OCI-LY1 (cell line): ENCODE results near the gene FAM98A.

Experiments
- H2AFZ ChIP-seq: fragments of 200-600 bp; sonication (generic), shearing (Covaris generic); 2 replicates; pipeline ENCODE4 v1.6.0; 2014; ENCODE audit warnings: antibody characterized with exemption, mild to moderate bottlenecking, low read length
- H3F3A ChIP-seq: fragments of 200-600 bp; sonication (generic), shearing (Covaris generic); 2 replicates; pipeline ENCODE4 v1.6.0; 2014; ENCODE audit warnings: mild to moderate bottlenecking, antibody characterized with exemption, low read length, moderate library complexity; ENCODE audit not compliant: insufficient read depth
- H3K27ac ChIP-seq: fragments of 200-600 bp; sonication (generic); 2 replicates; pipeline ENCODE4 v1.5.1; 2014; ENCODE audit warnings: low read length, mixed run types, mild to moderate bottlenecking, low read depth; ENCODE audit not compliant: poor library complexity, severe bottlenecking
- H3K27me3 ChIP-seq: fragments of 200-600 bp; sonication (generic); 2 replicates; pipeline ENCODE4 v1.6.0; 2014; ENCODE audit warnings: antibody characterized with exemption, mild to moderate bottlenecking, low read length, moderate library complexity; ENCODE audit not compliant: insufficient read depth
- H3K36me3 ChIP-seq: fragments of 200-600 bp; sonication (generic); 2 replicates; pipeline ENCODE4 v1.6.1; 2014; ENCODE audit warnings: mild to moderate bottlenecking, antibody characterized with exemption, low read length, moderate library complexity, mixed read lengths; ENCODE audit not compliant: insufficient read depth
- H3K4me1 ChIP-seq: fragments of 200-600 bp; sonication (generic); 2 replicates; pipeline ENCODE4 v1.5.1; 2014; ENCODE audit warnings: mild to moderate bottlenecking, low read length, moderate library complexity; ENCODE audit not compliant: insufficient read depth, severe bottlenecking
- H3K4me2 ChIP-seq: fragments of 200-600 bp; sonication (generic), shearing (Covaris generic); 2 replicates; pipeline ENCODE4 v1.6.1; 2014; ENCODE audit warnings: low read length
- H3K4me3 ChIP-seq: fragments of 200-600 bp; sonication (generic); 2 replicates; pipeline ENCODE4 v1.5.1; 2014; ENCODE audit warnings: low read length, low read depth, mild to moderate bottlenecking, mixed read lengths; ENCODE audit not compliant: poor library complexity, severe bottlenecking
- H3K79me2 ChIP-seq: fragments of 200-600 bp; shearing (Covaris generic); 2 replicates; pipeline ENCODE4 v1.6.1; 2016; ENCODE audit warnings: mixed run types, low read length, mixed read lengths; ENCODE audit not compliant: insufficient read depth
- H3K9ac ChIP-seq: fragments of 200-600 bp; sonication (generic), shearing (Covaris generic); 2 replicates; pipeline ENCODE4 v1.6.1; 2014; ENCODE audit warnings: mild to moderate bottlenecking, low read length, mixed read lengths
- H3K9me2 ChIP-seq: fragments of 200-600 bp; sonication (generic), shearing (Covaris generic); 2 replicates; pipeline ENCODE4 v1.6.1; 2014; ENCODE audit warnings: low read depth, mild to moderate bottlenecking, low read length, mixed read lengths
- H3K9me3 ChIP-seq: fragments of 200-600 bp; shearing (Covaris generic); 2 replicates; pipeline ENCODE4 v1.6.1; 2014; ENCODE audit warnings: low read length, mixed read lengths
- H4K20me1 ChIP-seq: fragments of 200-600 bp; sonication (generic), shearing (Covaris generic); 2 replicates; pipeline ENCODE4 v1.6.0; 2016; ENCODE audit warnings: mild to moderate bottlenecking, low read length; ENCODE audit not compliant: insufficient read depth
- CTCF ChIP-seq: fragments of 200-600 bp; sonication (generic), shearing (Covaris generic); IDR thresholded peaks from 2 replicates; pipeline ENCODE4 v1.5.1; 2017; ENCODE audit warnings: mild to moderate bottlenecking, antibody characterized with exemption, low read length, moderate library complexity, mixed read lengths
- EZH2 ChIP-seq: fragments of 200-600 bp; sonication (generic), shearing (Covaris generic); IDR thresholded peaks from 2 replicates; pipeline ENCODE4 v1.8.0; 2017; ENCODE audit warnings: borderline replicate concordance, mixed run types, mild to moderate bottlenecking, antibody characterized with exemption, low read length, moderate library complexity, mixed read lengths

Gene FAM98A

GRCh38 chr2:33541243-33541642, 57.9 kb downstream of the FAM98A start:
- TF ChIP-seq CTCF (no peak), EZH2 (no peak)
- Histone ChIP-seq H3K4me2 (no peak overlapping the region), H3K9me2 (no peaks in the 10 kb centered on the region), H3F3A (no peaks in the 10 kb centered on the region), H3K4me1 (no peaks in the 10 kb centered on the region), H4K20me1 (no peaks in the 10 kb centered on the region), H3K9ac (no peak overlapping the region), H3K27ac (no peak overlapping the region), H3K36me3 (peaks cover 26% of the 10 kb centered on the region), H2AFZ (no peak overlapping the region), H3K4me3 (no peak overlapping the region), H3K9me3 (no peaks in the 10 kb centered on the region), H3K27me3 (no peaks in the 10 kb centered on the region), H3K79me2 (no peaks in the 10 kb centered on the region)

GRCh38 chr2:33535421-33535820, 63.7 kb downstream of the FAM98A start:
- H3K4me1 ChIP-seq, result peaks cover 25% of the 10 kb centered on the region
- TF ChIP-seq EZH2 (no peak), CTCF (no peak)
- no peak overlapping the region for H3K9ac ChIP-seq
- H3K79me2 ChIP-seq, result no peaks in the 10 kb centered on the region
- no peak overlapping the region for H3K27ac ChIP-seq
- H3K4me2 ChIP-seq, result no peak overlapping the region
- no peaks in the 10 kb centered on the region for H3K27me3 ChIP-seq
- no peaks in the 10 kb centered on the region for H3K9me2 ChIP-seq
- no peak overlapping the region for H3K4me3 ChIP-seq
- H3K36me3 ChIP-seq, result peaks cover 9% of the 10 kb centered on the region; the same call in 1 of the 2 replicates
- no peaks in the 10 kb centered on the region for H3K9me3 ChIP-seq
- H3F3A ChIP-seq, result no peaks in the 10 kb centered on the region
- no peaks in the 10 kb centered on the region for H4K20me1 ChIP-seq
- H2AFZ ChIP-seq, result no peak overlapping the region
